22Rv1 (cell line): Measurements from ENCODE around the gene RPS6KA6.

Experiments
- CTCF ChIP-seq: fragments of 450-650 bp; IDR thresholded peaks from 2 replicates; pipeline ENCODE4 v1.5.1; 2017; ENCODE audit warnings: mild to moderate bottlenecking
- ZFX ChIP-seq: fragments of 450-650 bp; IDR thresholded peaks from 2 replicates; pipeline ENCODE4 v1.6.1; 2017; ENCODE audit warnings: antibody characterized with exemption, borderline replicate concordance

DNA sequence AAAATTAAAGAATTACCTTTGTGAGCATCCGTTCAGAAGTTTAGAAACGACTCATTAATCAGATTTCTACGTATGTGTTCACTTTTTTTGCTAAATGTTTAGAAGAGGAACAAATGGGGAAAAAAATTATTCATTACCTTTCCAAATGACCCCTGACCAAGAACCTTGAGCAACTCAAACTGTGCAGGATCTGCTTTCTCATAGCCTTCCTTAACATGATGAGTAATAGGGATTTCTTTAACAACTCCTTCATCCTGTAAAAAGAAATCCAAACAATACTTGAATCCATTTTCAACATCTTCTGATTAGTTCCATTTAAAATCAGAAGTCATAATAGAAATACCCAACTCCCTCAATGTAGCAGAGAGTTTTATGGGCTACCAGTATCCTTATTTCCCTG is 32.1 kb downstream of the RPS6KA6 start:
- TF ChIP-seq CTCF (no peak), ZFX (no peak)
